Epithelial cell of proximal tubule (primary cell): ENCODE data around the gene TEKT2. TPM values are rescaled to one million over a fixed set of nuclear protein-coding genes. Genes with fewer than 3 reads are reported as not detected.

Experiments
- DNase-seq: peaks from one replicate; pipeline ENCODE4 v3.0.0-alpha.2; 2011; ENCODE audit warnings: low read depth
- H3K4me3 ChIP-seq: 2 replicates; pipeline ENCODE4 v1.5.1; 2011; ENCODE audit warnings: low read depth, mild to moderate bottlenecking, low read length
- total RNA-seq: library from RNA; depleted of rRNA; stranded (reverse); fragments of >200 nt; gene quantifications from 2 replicates; pipeline ENCODE4 v1.2.3, GENCODE V29; 2015
- TF ChIP-seq, protein P1 (sequence below): conservative IDR thresholded peaks from 2 replicates; pipeline ENCODE4 v1.5.1; 2012; ENCODE audit warnings: low read depth, mild to moderate bottlenecking, low read length

The TEKT2 gene
- 0.29 and 1.6 TPM in 2 replicates for total RNA-seq

GRCh38 chr1:36083635-36084496, at the start of gene TEKT2:
TSS of gene TEKT2 (plus strand) at chr1:36084094. CDS start at chr1:36084922, 828 bp downstream.
- peak within 1 kb of the TSS; percentile 63 for H3K4me3 ChIP-seq
- TF ChIP-seq, protein P1, sequence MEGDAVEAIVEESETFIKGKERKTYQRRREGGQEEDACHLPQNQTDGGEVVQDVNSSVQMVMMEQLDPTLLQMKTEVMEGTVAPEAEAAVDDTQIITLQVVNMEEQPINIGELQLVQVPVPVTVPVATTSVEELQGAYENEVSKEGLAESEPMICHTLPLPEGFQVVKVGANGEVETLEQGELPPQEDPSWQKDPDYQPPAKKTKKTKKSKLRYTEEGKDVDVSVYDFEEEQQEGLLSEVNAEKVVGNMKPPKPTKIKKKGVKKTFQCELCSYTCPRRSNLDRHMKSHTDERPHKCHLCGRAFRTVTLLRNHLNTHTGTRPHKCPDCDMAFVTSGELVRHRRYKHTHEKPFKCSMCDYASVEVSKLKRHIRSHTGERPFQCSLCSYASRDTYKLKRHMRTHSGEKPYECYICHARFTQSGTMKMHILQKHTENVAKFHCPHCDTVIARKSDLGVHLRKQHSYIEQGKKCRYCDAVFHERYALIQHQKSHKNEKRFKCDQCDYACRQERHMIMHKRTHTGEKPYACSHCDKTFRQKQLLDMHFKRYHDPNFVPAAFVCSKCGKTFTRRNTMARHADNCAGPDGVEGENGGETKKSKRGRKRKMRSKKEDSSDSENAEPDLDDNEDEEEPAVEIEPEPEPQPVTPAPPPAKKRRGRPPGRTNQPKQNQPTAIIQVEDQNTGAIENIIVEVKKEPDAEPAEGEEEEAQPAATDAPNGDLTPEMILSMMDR: no peak
- DNase-seq: no peak

- TF ChIP-seq, protein P1: no peak
These were observed 49.2 kb upstream of the TEKT2 start for GRCh38 chr1:36034692-36035091.

DNA sequence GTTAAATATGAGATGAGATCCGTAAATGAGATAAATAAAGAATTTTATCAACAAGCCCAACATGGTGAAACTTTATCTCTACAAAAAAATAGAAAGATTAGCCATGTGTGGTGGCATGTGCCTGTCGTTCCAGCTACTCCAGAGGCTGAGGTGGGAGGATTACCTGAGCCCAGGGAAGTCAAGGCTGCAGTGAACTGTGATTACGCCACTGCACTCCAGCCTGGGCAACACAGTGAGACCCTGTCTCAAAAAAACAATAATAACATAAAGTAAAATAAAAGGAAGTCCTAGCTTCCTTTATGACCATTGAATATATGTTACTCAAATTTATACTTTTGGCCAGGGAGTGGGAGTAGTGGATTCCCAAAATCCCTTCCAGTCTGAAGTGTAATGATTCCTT, 48.7 kb upstream of the TEKT2 start:
- TF ChIP-seq, protein P1: no peak
- no peak for DNase-seq
- H3K4me3 ChIP-seq: no peak overlapping the region

More at GRCh38 chr1:36034692-36035091, 49.2 kb upstream of the TEKT2 start:
- no peak overlapping the region for H3K4me3 ChIP-seq
- DNase-seq: peak; percentile 90

- no peak for DNase-seq
- TF ChIP-seq, protein P1: no peak
- no peak overlapping the region for H3K4me3 ChIP-seq
These were observed 43.7 kb upstream of the TEKT2 start for GRCh38 chr1:36040238-36040637.

GRCh38 chr1:36051821-36052220, 32.1 kb upstream of the TEKT2 start:
- TF ChIP-seq, protein P1: no peak
- no peak overlapping the region for H3K4me3 ChIP-seq
- DNase-seq: no peak

GRCh38 chr1:36053978-36054377, 29.9 kb upstream of the TEKT2 start:
- H3K4me3 ChIP-seq: no peak overlapping the region
- TF ChIP-seq, protein P1: no peak
- DNase-seq: no peak

- no peak for DNase-seq
- TF ChIP-seq, protein P1: no peak
- no peak overlapping the region for H3K4me3 ChIP-seq
These were observed 28.2 kb upstream of the TEKT2 start for GRCh38 chr1:36055706-36056105.
